GM18508 (cell line): ENCODE data around the gene COL6A1.
"Not testable (repeated sequence)": the region's sequence is repeated elsewhere in the genome, so short reads cannot be mapped to it uniquely, and the experiment has no call there.

Experiments used
- ATAC-seq: cut with Tn5 transposase; IDR thresholded peaks from one replicate; pipeline ENCODE4 v1.9.1; 2021; ENCODE audit warnings: moderate number of reproducible peaks; ENCODE audit not compliant: insufficient read depth, unreplicated experiment

The COL6A1 gene

GRCh38 chr21:46002841-46003574 lies 21.4 kb downstream of the COL6A1 start:
- ATAC-seq: no peak

- ATAC-seq: no peak
Observed at GRCh38 chr21:46003575-46004007, 22.0 kb downstream of the COL6A1 start.

- no peak for ATAC-seq
Observed at GRCh38 chr21:46004168-46004861, 22.7 kb downstream of the COL6A1 start.

GRCh38 chr21:46005081-46005480 lies 23.5 kb downstream of the COL6A1 start:
- no peak for ATAC-seq

- ATAC-seq: no peak
Observed at GRCh38 chr21:46005481-46005881, 23.9 kb downstream of the COL6A1 start.

GRCh38 chr21:46005894-46006546 lies 24.4 kb downstream of the COL6A1 start:
- ATAC-seq: not testable (repeated sequence)

- no peak for ATAC-seq
Observed at GRCh38 chr21:46006547-46007491, 25.2 kb downstream of the COL6A1 start.

- no peak for ATAC-seq
Observed at GRCh38 chr21:46007492-46007868, 25.9 kb downstream of the COL6A1 start.

GRCh38 chr21:46008893-46009621 lies 27.5 kb downstream of the COL6A1 start:
- ATAC-seq: no peak

- ATAC-seq: no peak
Observed at GRCh38 chr21:46009951-46010705, 28.6 kb downstream of the COL6A1 start.

GRCh38 chr21:46011267-46011967 lies 29.8 kb downstream of the COL6A1 start:
- ATAC-seq: no peak

GRCh38 chr21:46012154-46012553 lies 30.6 kb downstream of the COL6A1 start:
- no peak for ATAC-seq

GRCh38 chr21:46014828-46015227 lies 33.3 kb downstream of the COL6A1 start:
- no peak for ATAC-seq

- ATAC-seq: no peak
Observed at GRCh38 chr21:46017148-46017547, 35.6 kb downstream of the COL6A1 start.

GRCh38 chr21:46017695-46018094 lies 36.1 kb downstream of the COL6A1 start:
- ATAC-seq: no peak

GRCh38 chr21:46018615-46019014 lies 37.0 kb downstream of the COL6A1 start:
- no peak for ATAC-seq

GRCh38 chr21:46020581-46020980 lies 39.0 kb downstream of the COL6A1 start:
- ATAC-seq: no peak

- ATAC-seq: no peak
Observed at GRCh38 chr21:46021398-46021797, 39.8 kb downstream of the COL6A1 start.
